Lung (tissue), 12 donors: ENCODE measurements around the gene YPEL4. TPM values are rescaled to one million over a fixed set of nuclear protein-coding genes. Genes with fewer than 3 reads are reported as not detected.

ENCODE experiments used
- ATAC-seq: fragments of 200-7000 bp; cut with Tn5 transposase; one replicate; pipeline ENCODE4 v1.9.1; 2020; ENCODE audit warnings: moderate number of reproducible peaks; ENCODE audit not compliant: insufficient read depth, low FRiP score
- DNase-seq, 3 donors: peaks; one replicate each; pipeline ENCODE4 v3.0.0-alpha.2; 2013 to 2017
- H3K27ac ChIP-seq, 2 donors: one replicate each; pipeline ENCODE4 v1.5.1; 2013; ENCODE audit warnings: mild to moderate bottlenecking in 2 of 2, moderate library complexity in 2 of 2, control low read depth in 1 of 2, inconsistent platforms in 1 of 2, low read depth in 1 of 2, low read length in 1 of 2
- H3K27me3 ChIP-seq, 3 donors: one replicate each; pipeline ENCODE4 v1.5.1; 2013; ENCODE audit warnings: low read length in 2 of 3; ENCODE audit not compliant: control insufficient read depth in 3 of 3, insufficient read depth in 3 of 3
- H3K36me3 ChIP-seq, 4 donors: one replicate each; pipeline ENCODE4 v1.5.1; 2013; ENCODE audit warnings: low read length in 4 of 4, mild to moderate bottlenecking in 1 of 4, moderate library complexity in 1 of 4; ENCODE audit not compliant: control insufficient read depth in 4 of 4, insufficient read depth in 4 of 4
- H3K4me1 ChIP-seq, 5 donors: one replicate each; pipeline ENCODE4 v1.5.1; 2013; ENCODE audit warnings: low read length in 5 of 5, mild to moderate bottlenecking in 2 of 5, moderate library complexity in 1 of 5; ENCODE audit not compliant: control insufficient read depth in 5 of 5, insufficient read depth in 5 of 5
- H3K4me3 ChIP-seq: one replicate; pipeline ENCODE4 v1.5.1; 2013; ENCODE audit warnings: mild to moderate bottlenecking, control low read depth, moderate library complexity
- H3K9ac ChIP-seq, 2 donors: one replicate each; pipeline ENCODE4 v1.5.1; 2013; ENCODE audit warnings: low read length in 2 of 2, control low read depth in 1 of 2; ENCODE audit not compliant: insufficient read depth in 1 of 2
- H3K9me3 ChIP-seq, 4 donors: one replicate each; pipeline ENCODE4 v1.5.1; 2013; ENCODE audit warnings: low read length in 3 of 4, mild to moderate bottlenecking in 1 of 4, moderate library complexity in 1 of 4; ENCODE audit not compliant: control insufficient read depth in 4 of 4, insufficient read depth in 3 of 4
- CTCF ChIP-seq: IDR thresholded peaks from 2 replicates; pipeline ENCODE4 v1.5.1; 2012; ENCODE audit warnings: mild to moderate bottlenecking; ENCODE audit errors: control extremely low read depth, extremely low read depth
- WGBS, 2 donors: extraction: QIAGEN DNeasy Blood & Tissue Kit; methylation state at CpG; one replicate each; pipeline ENCODE4 v1.1.7; 2013; 5-methylcytosine and 5-hydroxymethylcytosine counted together
- polyA plus RNA-seq, 2 donors: library from polyadenylated mRNA; stranded (reverse); fragments of 200-250 nt; gene quantifications; one replicate each; pipeline ENCODE4 v1.2.1, GENCODE V29; 2013
- total RNA-seq, 2 donors: library from RNA; depleted of rRNA in 1 of 2; stranded (reverse); fragments of >200 nt in 1 of 2; gene quantifications; one replicate each; pipeline ENCODE4 v1.2.1, GENCODE V29; 2014 to 2021
- donor health status: control.
- donor health status: control.
- donor health status: Bipolar disorder and iron deficiency.
- donor health status: healthy.
- donor health status: DM: yes; HTN: yes; CAD: no.

The YPEL4 gene
- total and polyA plus RNA-seq, 4 donors: 0.71 to 3.1 (median 1.4) TPM

- no peak overlapping the region for H3K27ac ChIP-seq
- H3K27me3 ChIP-seq: no peaks in the 10 kb centered on the region
- DNase-seq (peak in 2 of 3 donors; percentile 59 to 65), ATAC-seq (no peak)
- 4% methylated on average over 23 of the region's 23 CpGs for WGBS, 2 donors
- TF ChIP-seq CTCF: no peak
- H3K9me3 ChIP-seq: peaks cover 0 to 2% (median 0%) of the 10 kb centered on the region in 4 donors
- no peak overlapping the region for H3K4me3 ChIP-seq
- H3K4me1 ChIP-seq: peaks cover 0 to 63% (median 30%) of the 10 kb centered on the region in 5 donors
- H3K36me3 ChIP-seq: no peaks in the 10 kb centered on the region
- peak overlapping the region in 1 of 2 donors; percentile 34 for H3K9ac ChIP-seq
These were observed 644 bp downstream of the YPEL4 start for GRCh38 chr11:57648801-57649735.

GRCh38 chr11:57647960-57648800 lies 1.5 kb downstream of the YPEL4 start:
- ATAC-seq: no peak

DNA sequence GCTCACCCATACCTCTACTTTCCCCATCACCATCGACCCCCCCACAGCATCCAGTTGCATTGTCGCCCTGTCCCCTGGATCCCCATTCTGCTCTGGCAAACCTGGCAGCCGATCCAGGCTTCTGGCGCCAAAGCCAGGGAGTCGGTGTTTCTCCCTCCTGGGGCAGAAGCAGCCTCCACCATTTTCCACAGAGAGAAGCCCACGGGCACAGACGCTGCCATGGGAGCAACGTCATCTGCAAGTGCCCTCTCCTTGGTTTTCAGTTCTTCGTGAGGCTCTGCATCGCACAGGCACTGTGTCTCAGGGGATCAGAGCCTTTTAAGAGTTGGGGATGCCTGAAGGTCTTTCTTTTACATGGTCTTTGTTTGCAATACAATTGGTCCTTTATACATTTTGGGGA lies 2.3 kb downstream of the YPEL4 start:
- H3K27ac ChIP-seq: peak overlapping the region in 1 of 2 donors; percentile 41
- no peaks in the 10 kb centered on the region for H3K27me3 ChIP-seq
- 2 to 5% methylated on average over 10 of the region's 10 CpGs for WGBS, 2 donors
- peaks cover 0 to 7% (median 0%) of the 10 kb centered on the region in 4 donors for H3K36me3 ChIP-seq
- no peak overlapping the region for H3K9ac ChIP-seq
- peaks cover 0 to 65% (median 32%) of the 10 kb centered on the region in 5 donors for H3K4me1 ChIP-seq
- peak in 2 of 3 donors; percentile 46 to 50 for DNase-seq
- no peak for TF ChIP-seq CTCF
- ATAC-seq: no peak
- peaks cover 0 to 2% (median 0%) of the 10 kb centered on the region in 4 donors for H3K9me3 ChIP-seq
- no peak overlapping the region for H3K4me3 ChIP-seq

More at GRCh38 chr11:57647960-57648800, 1.5 kb downstream of the YPEL4 start:
- DNase-seq: peak in 2 of 3 donors; percentile 53 to 54
- peaks cover 0 to 4% (median 0%) of the 10 kb centered on the region in 4 donors for H3K36me3 ChIP-seq
- TF ChIP-seq CTCF: no peak
- H3K27ac ChIP-seq: no peak overlapping the region
- peaks cover 0 to 70% (median 32%) of the 10 kb centered on the region in 5 donors for H3K4me1 ChIP-seq
- peaks cover 0 to 2% (median 0%) of the 10 kb centered on the region in 4 donors for H3K9me3 ChIP-seq
- no peak overlapping the region for H3K4me3 ChIP-seq
- 10% methylated on average over 13 of the region's 13 CpGs for WGBS, 2 donors
- H3K27me3 ChIP-seq: no peaks in the 10 kb centered on the region
- no peak overlapping the region for H3K9ac ChIP-seq
